Keratinocyte (primary cell): ENCODE measurements around the gene AFDN. TPM values are rescaled to one million over a fixed set of nuclear protein-coding genes. Genes with fewer than 3 reads are reported as not detected.

Source experiments
- DNase-seq: peaks from one replicate; pipeline ENCODE4 v3.0.0-alpha.2; 2011; ENCODE audit warnings: low read depth, missing footprints, low spot score
- FAIRE-seq: peaks from 2 replicates; lab custom pipeline; 2011; peaks lifted over from hg19 to GRCh38; lab: Jason Lieb, UNC
- H2AFZ ChIP-seq: 2 replicates; pipeline ENCODE4 v1.6.0; 2012; ENCODE audit warnings: low read length, control low read depth, inconsistent platforms; ENCODE audit not compliant: control insufficient read depth
- H3K27ac ChIP-seq: 2 replicates; pipeline ENCODE4 v1.5.1; 2011; ENCODE audit warnings: low read length; ENCODE audit not compliant: control insufficient read depth, insufficient read depth
- H3K27me3 ChIP-seq: 3 replicates; pipeline ENCODE4 v1.6.0; 2011; ENCODE audit warnings: low read length; ENCODE audit not compliant: control insufficient read depth, insufficient read depth; ENCODE audit errors: extremely low read depth
- H3K36me3 ChIP-seq, 2 experiments: 2 replicates in 1 of 2; 3 replicates in 1 of 2; pipeline ENCODE4 v1.5.1; 2011; ENCODE audit warnings: low read length in 2 of 2, mild to moderate bottlenecking in 1 of 2; ENCODE audit not compliant: control insufficient read depth in 2 of 2, insufficient read depth in 2 of 2; ENCODE audit errors: extremely low read depth in 1 of 2
- H3K4me1 ChIP-seq: 3 replicates; pipeline ENCODE4 v1.5.1; 2011; ENCODE audit warnings: low read length; ENCODE audit not compliant: control insufficient read depth, insufficient read depth; ENCODE audit errors: extremely low read depth
- H3K4me2 ChIP-seq: 3 replicates; pipeline ENCODE4 v1.6.0; 2011; ENCODE audit warnings: low read depth, low read length; ENCODE audit not compliant: control insufficient read depth, insufficient read depth; ENCODE audit errors: extremely low read depth
- H3K4me3 ChIP-seq, 3 experiments: fragments of 200-600 bp in 1 of 3; sonication (generic) in 1 of 3; 2 replicates in 2 of 3; 3 replicates in 1 of 3; pipeline ENCODE4 v1.5.1; 2011 to 2016; ENCODE audit warnings: low read length in 3 of 3, mild to moderate bottlenecking in 3 of 3, control low read depth in 2 of 3, inconsistent platforms in 1 of 3, low read depth in 1 of 3, mixed read lengths in 1 of 3, mixed run types in 1 of 3, moderate library complexity in 1 of 3; ENCODE audit not compliant: control insufficient read depth in 2 of 3, insufficient read depth in 2 of 3; ENCODE audit errors: extremely low read depth in 1 of 3
- H3K79me2 ChIP-seq: 2 replicates; pipeline ENCODE4 v1.6.0; 2012; ENCODE audit warnings: low read length; ENCODE audit not compliant: control insufficient read depth, insufficient read depth
- H3K9ac ChIP-seq: 3 replicates; pipeline ENCODE4 v1.6.0; 2011; ENCODE audit warnings: low read length; ENCODE audit not compliant: control insufficient read depth, insufficient read depth; ENCODE audit errors: extremely low read depth
- H3K9me1 ChIP-seq: 3 replicates; pipeline ENCODE4 v1.6.0; 2011; ENCODE audit warnings: low read length; ENCODE audit not compliant: control insufficient read depth, insufficient read depth; ENCODE audit errors: extremely low read depth
- H3K9me3 ChIP-seq: 2 replicates; pipeline ENCODE4 v1.5.1; 2012; ENCODE audit warnings: low read depth, low read length; ENCODE audit not compliant: control insufficient read depth
- H4K20me1 ChIP-seq: 3 replicates; pipeline ENCODE4 v1.6.0; 2011; ENCODE audit warnings: low read length; ENCODE audit not compliant: control insufficient read depth, insufficient read depth; ENCODE audit errors: extremely low read depth
- EZH2 ChIP-seq: IDR thresholded peaks from one replicate; pipeline ENCODE4 v1.6.1; 2012; ENCODE audit warnings: inconsistent platforms, mild to moderate bottlenecking, low read length, moderate library complexity
- dilution Hi-C: fragments of 300-500 bp; cut with MboI; formaldehyde crosslinking; loops from one replicate; pipeline ENCODE4 v1.7.0; 2020; ENCODE audit warnings: low sequenced_read_pairs; ENCODE audit not compliant: extremely low pct_ligation_motif_present
- polyA plus RNA-seq, 5 experiments: library from polyadenylated mRNA; depleted of rRNA in 3 of 5; stranded (reverse) in 3 of 5; stranded (forward) in 1 of 5; unstranded in 1 of 5; fragments of >200 nt; gene quantifications; 1 replicate in 1 of 5; 2 replicates in 3 of 5; 3 replicates in 1 of 5; pipeline versions ENCODE4 v1.2.1 to v1.2.3, GENCODE V29; 2011 to 2012; ENCODE audit warnings: missing spikeins in 2 of 5, low read depth in 1 of 5, low replicate concordance in 1 of 5
- TF ChIP-seq, protein P1 (sequence below), 3 experiments: IDR thresholded peaks in 1 of 3; conservative IDR thresholded peaks in 1 of 3; optimal IDR thresholded peaks in 1 of 3; 2 replicates in 2 of 3; 3 replicates in 1 of 3; pipeline versions ENCODE3 to v1.5.1; 2011; ENCODE audit warnings: low read length in 3 of 3, mild to moderate bottlenecking in 3 of 3, moderate library complexity in 2 of 3, control low read depth in 1 of 3, inconsistent platforms in 1 of 3; ENCODE audit not compliant: insufficient read depth in 2 of 3; ENCODE audit errors: extremely low read depth in 1 of 3

The AFDN gene
- polyA plus RNA-seq, 1 donor (not counting 4 experiments of a cell fraction or from before 2014, with no cell fraction given) = 46.5 TPM

DNA sequence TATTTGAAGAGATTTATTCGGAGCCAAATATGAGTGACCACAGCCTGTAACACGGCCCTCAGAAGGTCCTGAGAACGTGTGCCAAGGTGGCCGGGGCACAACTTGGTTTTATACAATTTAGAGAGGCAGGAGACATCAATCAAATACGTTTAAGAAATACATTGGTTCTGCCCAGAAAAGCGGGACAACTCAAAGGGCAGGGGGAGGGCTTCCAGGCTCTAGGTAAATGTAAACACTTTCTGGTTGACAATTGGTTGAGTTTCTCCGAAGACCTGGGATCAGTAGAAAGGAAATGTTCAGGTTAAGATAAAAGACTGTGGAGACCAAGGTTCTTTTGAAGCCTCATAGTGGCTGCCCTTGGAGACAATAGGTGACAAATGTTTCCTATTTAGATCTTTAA, 151.9 kb downstream of the AFDN start:
- H3K9me3 ChIP-seq = no peaks in the 10 kb centered on the region
- no peak overlapping the region for H3K4me2 ChIP-seq
- H4K20me1 ChIP-seq = no peaks in the 10 kb centered on the region
- dilution Hi-C loops = no loop called here
- no peak overlapping the region for H3K9ac ChIP-seq
- no peaks in the 10 kb centered on the region for H3K36me3 ChIP-seq
- H3K4me1 ChIP-seq = no peaks in the 10 kb centered on the region
- H3K4me3 ChIP-seq = no peak overlapping the region
- no peak overlapping the region for H2AFZ ChIP-seq
- no peak for TF ChIP-seq EZH2
- TF ChIP-seq, protein P1, sequence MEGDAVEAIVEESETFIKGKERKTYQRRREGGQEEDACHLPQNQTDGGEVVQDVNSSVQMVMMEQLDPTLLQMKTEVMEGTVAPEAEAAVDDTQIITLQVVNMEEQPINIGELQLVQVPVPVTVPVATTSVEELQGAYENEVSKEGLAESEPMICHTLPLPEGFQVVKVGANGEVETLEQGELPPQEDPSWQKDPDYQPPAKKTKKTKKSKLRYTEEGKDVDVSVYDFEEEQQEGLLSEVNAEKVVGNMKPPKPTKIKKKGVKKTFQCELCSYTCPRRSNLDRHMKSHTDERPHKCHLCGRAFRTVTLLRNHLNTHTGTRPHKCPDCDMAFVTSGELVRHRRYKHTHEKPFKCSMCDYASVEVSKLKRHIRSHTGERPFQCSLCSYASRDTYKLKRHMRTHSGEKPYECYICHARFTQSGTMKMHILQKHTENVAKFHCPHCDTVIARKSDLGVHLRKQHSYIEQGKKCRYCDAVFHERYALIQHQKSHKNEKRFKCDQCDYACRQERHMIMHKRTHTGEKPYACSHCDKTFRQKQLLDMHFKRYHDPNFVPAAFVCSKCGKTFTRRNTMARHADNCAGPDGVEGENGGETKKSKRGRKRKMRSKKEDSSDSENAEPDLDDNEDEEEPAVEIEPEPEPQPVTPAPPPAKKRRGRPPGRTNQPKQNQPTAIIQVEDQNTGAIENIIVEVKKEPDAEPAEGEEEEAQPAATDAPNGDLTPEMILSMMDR (optimal IDR thresholded peaks at IDR 0.05 in 1 of 3, IDR thresholded peaks at IDR 0.05 in 1 of 3, conservative IDR thresholded peaks at IDR 0.05 in 1 of 3; ENCODE audit: extremely low read depth in 1 of 3, insufficient read depth in 2 of 3, low read length in 3 of 3) = no peak
- FAIRE-seq = no peak
- DNase-seq = no peak
- no peak overlapping the region for H3K27ac ChIP-seq
- H3K79me2 ChIP-seq = no peaks in the 10 kb centered on the region
- no peaks in the 10 kb centered on the region for H3K9me1 ChIP-seq
- peaks cover 4% of the 10 kb centered on the region for H3K27me3 ChIP-seq

DNA sequence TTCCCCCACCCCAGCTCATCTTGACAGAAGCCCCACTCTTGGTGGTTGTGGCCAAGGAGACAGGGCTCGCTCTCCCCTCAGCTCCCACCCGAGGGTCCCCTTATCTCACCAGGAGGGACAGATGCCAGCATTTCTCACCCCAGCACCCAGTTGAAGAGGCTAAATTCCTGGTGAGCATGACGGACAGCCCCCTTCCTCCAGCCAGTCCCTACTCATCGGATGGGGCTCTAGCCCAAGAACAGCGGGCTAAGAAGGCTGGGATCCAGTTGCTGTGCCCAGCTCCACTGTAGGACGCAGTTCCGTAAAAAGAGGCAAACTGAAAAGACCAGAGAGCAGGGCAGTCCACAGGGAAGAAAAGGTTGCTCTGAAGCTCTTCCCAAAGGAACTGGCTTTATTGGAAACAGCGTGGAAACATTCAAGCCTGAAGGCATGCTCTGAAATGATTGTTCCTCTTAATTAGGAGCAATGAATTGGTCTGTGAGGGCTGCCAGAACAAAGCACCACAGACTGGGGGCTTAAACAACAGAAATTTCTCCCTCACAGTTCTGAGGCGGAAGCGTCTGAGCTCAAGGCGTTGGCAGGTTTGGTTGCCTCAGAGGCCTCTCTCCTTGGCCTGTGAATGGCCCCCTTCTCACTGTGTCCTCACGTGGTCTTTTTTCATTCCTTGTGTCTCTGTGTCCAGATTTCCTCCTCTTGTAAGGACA, 152.9 kb downstream of the AFDN start:
- no peak overlapping the region for H3K4me3 ChIP-seq
- H3K9me3 ChIP-seq = no peaks in the 10 kb centered on the region
- dilution Hi-C loops = no loop called here
- no peak for DNase-seq
- H3K27me3 ChIP-seq = peaks cover 4% of the 10 kb centered on the region
- no peaks in the 10 kb centered on the region for H3K4me1 ChIP-seq
- H3K9ac ChIP-seq = no peak overlapping the region
- H2AFZ ChIP-seq = no peak overlapping the region
- no peaks in the 10 kb centered on the region for H3K36me3 ChIP-seq
- H3K79me2 ChIP-seq = no peaks in the 10 kb centered on the region
- H3K4me2 ChIP-seq = no peak overlapping the region
- H3K9me1 ChIP-seq = no peaks in the 10 kb centered on the region
- no peak overlapping the region for H3K27ac ChIP-seq
- no peak for FAIRE-seq
- no peak for TF ChIP-seq EZH2
- TF ChIP-seq, protein P1 (optimal IDR thresholded peaks at IDR 0.05 in 1 of 3, IDR thresholded peaks at IDR 0.05 in 1 of 3, conservative IDR thresholded peaks at IDR 0.05 in 1 of 3; ENCODE audit: extremely low read depth in 1 of 3, insufficient read depth in 2 of 3, low read length in 3 of 3) = no peak
- H4K20me1 ChIP-seq = no peaks in the 10 kb centered on the region
